HEK293 (cell line): Measurements from ENCODE around the gene ZNF618.

Experiments
- CTCF ChIA-PET: fragments of 350-600 bp; formaldehyde crosslinking; extraction: SDS; loops from one replicate; lab custom pipeline; 2021; ENCODE audit warnings: antibody characterized with exemption; lab: Yijun Ruan, JAX
- POLR2A ChIA-PET: fragments of 300-600 bp; formaldehyde crosslinking; extraction: SDS; loops from one replicate; lab custom pipeline; 2020; ENCODE audit warnings: antibody characterized with exemption, inconsistent platforms; lab: Yijun Ruan, JAX
- H3K27ac ChIP-seq: fragments of 200-500 bp; sonication (Bioruptor generic); 2 replicates; pipeline ENCODE4 v1.5.1; 2014; ENCODE audit warnings: low read depth, low read length, control low read depth, inconsistent platforms; ENCODE audit errors: extremely low read depth
- H3K36me3 ChIP-seq, 2 experiments: fragments of 200-500 bp in 1 of 2; sonication (Bioruptor generic) in 1 of 2; 1 replicate in 1 of 2; 2 replicates in 1 of 2; pipeline ENCODE4 v1.5.1; 2014 to 2017; ENCODE audit warnings: inconsistent platforms in 2 of 2, low read length in 2 of 2; ENCODE audit not compliant: control insufficient read depth in 2 of 2, insufficient read depth in 1 of 2
- H3K4me1 ChIP-seq: fragments of 200-500 bp; sonication (Bioruptor generic); 2 replicates; pipeline ENCODE4 v1.5.1; 2014; ENCODE audit warnings: mild to moderate bottlenecking, low read length, inconsistent platforms; ENCODE audit not compliant: control insufficient read depth, insufficient read depth
- H3K4me3 ChIP-seq: 2 replicates; pipeline ENCODE4 v1.5.1; 2011; ENCODE audit warnings: low read depth, mild to moderate bottlenecking, control low read depth, low read length, moderate library complexity
- H3K9me3 ChIP-seq: fragments of 200-500 bp; sonication (Bioruptor generic); 2 replicates; pipeline ENCODE4 v1.5.1; 2014; ENCODE audit warnings: low read depth, low read length, inconsistent platforms; ENCODE audit not compliant: control insufficient read depth, insufficient read depth
- ATF2 ChIP-seq: fragments of 450-650 bp; formaldehyde crosslinking; IDR thresholded peaks from 2 replicates; pipeline ENCODE4 v1.5.1; 2016; ENCODE audit warnings: missing biosample characterization, missing genetic modification characterization, low read depth
- SCRT1 ChIP-seq: fragments of 450-650 bp; formaldehyde crosslinking; IDR thresholded peaks from 2 replicates; pipeline ENCODE4 v1.5.1; 2016; ENCODE audit warnings: missing biosample characterization, missing genetic modification characterization, borderline replicate concordance
- ZBTB49 ChIP-seq: fragments of 450-650 bp; formaldehyde crosslinking; IDR thresholded peaks from 2 replicates; pipeline ENCODE4 v1.5.1; 2016; ENCODE audit warnings: missing biosample characterization, missing genetic modification characterization, low read depth
- ZNF146 ChIP-seq: fragments of 450-650 bp; formaldehyde crosslinking; IDR thresholded peaks from 2 replicates; pipeline ENCODE4 v1.5.1; 2016; ENCODE audit warnings: missing biosample characterization, missing genetic modification characterization
- ZNF155 ChIP-seq: fragments of 450-650 bp; formaldehyde crosslinking; IDR thresholded peaks from 2 replicates; pipeline ENCODE4 v1.5.1; 2016; ENCODE audit warnings: missing biosample characterization, missing genetic modification characterization
- ZNF19 ChIP-seq: fragments of 450-650 bp; formaldehyde crosslinking; IDR thresholded peaks from 2 replicates; pipeline ENCODE4; 2016; ENCODE audit warnings: missing biosample characterization, missing genetic modification characterization, low read depth
- ZNF211 ChIP-seq: fragments of 450-650 bp; formaldehyde crosslinking; IDR thresholded peaks from 2 replicates; pipeline ENCODE4 v1.5.1; 2016; ENCODE audit warnings: low read depth, missing biosample characterization, missing genetic modification characterization
- ZNF292 ChIP-seq: fragments of 450-650 bp; formaldehyde crosslinking; IDR thresholded peaks from 2 replicates; pipeline ENCODE4 v1.5.1; 2016; ENCODE audit warnings: low read depth, missing biosample characterization, missing genetic modification characterization, borderline replicate concordance
- ZNF362 ChIP-seq: fragments of 450-650 bp; formaldehyde crosslinking; IDR thresholded peaks from 2 replicates; pipeline ENCODE4 v1.5.1; 2016; ENCODE audit warnings: missing biosample characterization, missing genetic modification characterization
- ZNF426 ChIP-seq: fragments of 450-650 bp; formaldehyde crosslinking; IDR thresholded peaks from 2 replicates; pipeline ENCODE4 v1.5.1; 2017; ENCODE audit warnings: missing biosample characterization, missing genetic modification characterization, mild to moderate bottlenecking, inconsistent platforms, moderate library complexity
- ZNF48 ChIP-seq: fragments of 450-650 bp; formaldehyde crosslinking; IDR thresholded peaks from 2 replicates; pipeline ENCODE4 v1.5.1; 2016; ENCODE audit warnings: missing biosample characterization, missing genetic modification characterization
- ZNF549 ChIP-seq: fragments of 450-650 bp; IDR thresholded peaks from 2 replicates; pipeline ENCODE4 v1.5.1; 2018; ENCODE audit warnings: missing biosample characterization, missing genetic modification characterization, mild to moderate bottlenecking, inconsistent platforms, moderate library complexity
- ZNF585B ChIP-seq: fragments of 450-650 bp; formaldehyde crosslinking; IDR thresholded peaks from 2 replicates; pipeline ENCODE4 v1.5.1; 2016; ENCODE audit warnings: missing biosample characterization, missing genetic modification characterization
- ZNF629 ChIP-seq: fragments of 450-650 bp; formaldehyde crosslinking; IDR thresholded peaks from 2 replicates; pipeline ENCODE4 v1.5.1; 2017; ENCODE audit warnings: missing biosample characterization, missing genetic modification characterization
- ZSCAN30 ChIP-seq: fragments of 450-650 bp; IDR thresholded peaks from 2 replicates; pipeline ENCODE4 v1.5.1; 2018; ENCODE audit warnings: missing biosample characterization, mild to moderate bottlenecking, missing genetic modification characterization, moderate library complexity
- ZSCAN5A ChIP-seq: fragments of 450-650 bp; formaldehyde crosslinking; IDR thresholded peaks from 2 replicates; pipeline ENCODE4 v1.5.1; 2016; ENCODE audit warnings: missing biosample characterization, missing genetic modification characterization

Gene ZNF618

GRCh38 chr9:113966394-113966793 lies 90.3 kb downstream of the ZNF618 start:
- ChIA-PET POLR2A (no interaction called here), CTCF (interaction anchor here (1.8 kb wide), 1 partner anchor 158 kb away, joined by 7 read pairs; no protein-coding TSS in a partner anchor)
- H3K9me3 ChIP-seq, result no peaks in the 10 kb centered on the region
- no peak for TF ChIP-seq ZSCAN30 (tag by site-specific recombination)
- TF ChIP-seq ZNF48, result no peak
- TF ChIP-seq ZNF146, result no peak
- no peak for TF ChIP-seq SCRT1 (tag by site-specific recombination)
- TF ChIP-seq ATF2 (tag by site-specific recombination), result no peak
- no peak for TF ChIP-seq ZNF211 (tag by site-specific recombination)
- H3K4me3 ChIP-seq, result no peak overlapping the region
- H3K27ac ChIP-seq, result no peak overlapping the region
- peaks cover 0 to 9% of the 10 kb centered on the region in 2 experiments; a peak in 1 of 3 replicates for H3K36me3 ChIP-seq
- H3K4me1 ChIP-seq, result no peaks in the 10 kb centered on the region; the same call in 1 of the 2 replicates

GRCh38 chr9:113967380-113967779 lies 91.3 kb downstream of the ZNF618 start:
- ChIA-PET POLR2A (no interaction called here), CTCF (interaction anchor here (1.8 kb wide), 1 partner anchor 159 kb away, joined by 7 read pairs; no protein-coding TSS in a partner anchor)
- Histone ChIP-seq H3K4me3 (no peak overlapping the region), H3K9me3 (no peaks in the 10 kb centered on the region), H3K4me1 (no peaks in the 10 kb centered on the region; the same call in 1 of the 2 replicates), H3K36me3 (peaks cover 0 to 9% of the 10 kb centered on the region in 2 experiments; a peak in 1 of 3 replicates), H3K27ac (no peak overlapping the region)
- no peak for TF ChIP-seq ZNF585B
- no peak for TF ChIP-seq ZNF549 (tag by site-specific recombination)
- no peak for TF ChIP-seq ZNF292 (tag by site-specific recombination)
- no peak for TF ChIP-seq ZNF211 (tag by site-specific recombination)
- no peak for TF ChIP-seq ZSCAN5A (tag by site-specific recombination)
- no peak for TF ChIP-seq ZNF146
- no peak for TF ChIP-seq SCRT1 (tag by site-specific recombination)
- TF ChIP-seq ZNF362, result no peak
- TF ChIP-seq ZNF629 (tag by site-specific recombination), result no peak
- TF ChIP-seq ZNF19 (tag by site-specific recombination), result no peak
- no peak for TF ChIP-seq ZNF155 (tag by site-specific recombination)
- TF ChIP-seq ZBTB49 (tag by site-specific recombination), result no peak
- TF ChIP-seq ZNF426 (tag by site-specific recombination), result no peak
